ENCODE measurements around the gene ZCCHC7.

The ZCCHC7 gene

DNA sequence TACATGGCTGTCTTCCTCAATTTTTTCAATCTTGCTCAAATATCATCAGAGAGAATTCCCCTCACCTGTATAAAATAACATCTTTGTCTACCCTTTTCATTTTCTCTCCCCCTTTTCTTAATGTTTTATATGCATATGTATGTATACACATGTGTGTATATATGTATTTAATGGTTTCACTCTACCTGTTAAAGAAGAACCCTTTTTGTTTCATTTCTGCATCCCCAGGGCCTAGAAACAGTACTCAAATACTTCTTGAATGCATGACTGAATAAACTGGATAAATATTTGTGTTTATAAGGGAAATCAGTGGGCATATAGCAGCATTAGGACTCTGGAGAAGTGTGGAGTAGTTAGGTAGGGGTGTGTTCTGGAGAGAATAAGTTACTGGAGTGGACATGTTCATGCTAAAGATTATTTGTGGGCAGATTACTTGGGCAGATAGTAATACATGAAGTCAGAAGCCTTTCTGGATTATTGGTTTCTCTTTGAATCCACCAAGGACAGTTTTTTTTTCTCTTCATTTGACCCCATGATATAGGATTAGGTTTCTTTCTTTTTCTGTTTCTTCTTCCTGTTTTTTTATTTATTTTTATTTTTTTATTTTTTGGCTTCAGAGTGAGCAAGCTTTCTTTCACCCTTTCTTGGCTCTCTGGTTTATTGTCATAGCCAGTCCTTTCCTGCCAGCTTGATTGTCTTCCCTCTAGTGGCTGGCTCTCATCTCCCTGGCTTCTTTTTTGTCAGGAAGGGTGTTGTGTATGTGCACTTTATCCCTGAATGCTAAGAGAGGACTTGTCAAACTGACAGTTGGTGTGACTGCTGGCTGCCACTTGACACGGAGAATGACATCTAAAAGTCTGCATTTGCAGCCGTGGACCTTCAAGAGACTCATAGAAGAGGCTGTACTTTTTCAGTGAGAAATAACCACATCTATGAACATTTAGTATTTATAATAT lies 89.3 kb downstream of the ZCCHC7 start:
- no peak for DNase-seq (ENCODE audit: low spot score)

DNA sequence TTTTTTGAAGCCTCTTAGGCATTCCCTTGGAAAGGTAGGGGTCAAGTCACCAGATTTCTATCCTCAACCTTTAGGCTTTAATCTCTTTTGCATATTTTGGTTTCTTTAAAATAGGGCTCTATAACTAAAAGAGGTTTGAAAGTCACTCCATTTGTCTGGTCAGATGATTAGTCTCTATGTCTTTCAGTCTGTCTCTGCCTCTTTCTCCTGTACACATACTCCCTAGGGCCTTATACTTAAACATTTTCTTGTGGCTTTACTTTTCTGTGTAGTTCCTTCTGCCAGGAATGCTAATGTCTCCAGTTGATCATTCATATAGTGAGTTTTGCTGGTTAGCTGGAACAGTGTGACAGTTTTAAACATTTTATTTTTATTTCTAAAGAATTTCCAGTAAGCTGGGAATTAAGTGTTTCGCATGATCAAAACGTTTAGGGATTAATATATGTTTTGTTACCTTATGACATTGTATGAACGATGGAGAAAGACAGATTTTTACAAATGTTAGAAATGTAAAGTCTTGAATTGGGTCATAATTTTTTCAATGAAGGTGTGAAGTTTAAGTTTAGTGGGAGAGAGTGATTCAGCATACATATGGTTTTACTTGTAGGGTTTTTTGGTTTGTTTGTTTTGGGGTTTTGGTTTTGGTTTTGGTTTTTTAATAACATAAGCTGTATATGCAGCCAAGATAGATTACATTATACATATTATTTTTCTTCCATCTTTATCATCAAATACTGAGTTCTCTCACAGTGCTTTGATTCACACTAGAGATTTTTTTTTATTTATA lies 90.6 kb downstream of the ZCCHC7 start:
- DNase-seq (ENCODE audit: low spot score), result no peak

- DNase-seq (ENCODE audit: low spot score), result no peak
Measured at GRCh38 chr9:37212435-37212834, 92.1 kb downstream of the ZCCHC7 start.

- no peak for DNase-seq (ENCODE audit: low spot score)
Measured at GRCh38 chr9:37215381-37215780, 95.0 kb downstream of the ZCCHC7 start.

DNA sequence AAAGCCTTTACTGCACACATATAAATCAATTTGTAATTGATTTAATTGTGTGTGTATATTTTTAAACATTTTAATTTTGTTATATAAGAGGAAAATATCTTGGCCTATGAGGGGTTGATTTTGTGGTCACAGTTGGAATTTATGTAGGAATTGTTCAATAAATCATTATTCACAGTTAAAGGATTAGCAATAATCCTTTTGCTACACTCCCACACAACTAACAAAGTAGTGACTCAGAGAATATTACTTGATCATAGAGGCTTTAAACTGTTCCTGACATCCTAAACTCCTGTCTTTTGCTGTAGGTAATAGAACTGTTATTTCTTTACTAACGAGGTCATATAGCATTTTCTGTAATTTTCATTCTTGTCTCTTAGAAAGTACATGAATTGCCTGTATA lies 95.5 kb downstream of the ZCCHC7 start:
- no peak for DNase-seq (ENCODE audit: low spot score)

GRCh38 chr9:37217161-37217560 lies 96.8 kb downstream of the ZCCHC7 start:
- DNase-seq (ENCODE audit: low spot score), result no peak

DNA sequence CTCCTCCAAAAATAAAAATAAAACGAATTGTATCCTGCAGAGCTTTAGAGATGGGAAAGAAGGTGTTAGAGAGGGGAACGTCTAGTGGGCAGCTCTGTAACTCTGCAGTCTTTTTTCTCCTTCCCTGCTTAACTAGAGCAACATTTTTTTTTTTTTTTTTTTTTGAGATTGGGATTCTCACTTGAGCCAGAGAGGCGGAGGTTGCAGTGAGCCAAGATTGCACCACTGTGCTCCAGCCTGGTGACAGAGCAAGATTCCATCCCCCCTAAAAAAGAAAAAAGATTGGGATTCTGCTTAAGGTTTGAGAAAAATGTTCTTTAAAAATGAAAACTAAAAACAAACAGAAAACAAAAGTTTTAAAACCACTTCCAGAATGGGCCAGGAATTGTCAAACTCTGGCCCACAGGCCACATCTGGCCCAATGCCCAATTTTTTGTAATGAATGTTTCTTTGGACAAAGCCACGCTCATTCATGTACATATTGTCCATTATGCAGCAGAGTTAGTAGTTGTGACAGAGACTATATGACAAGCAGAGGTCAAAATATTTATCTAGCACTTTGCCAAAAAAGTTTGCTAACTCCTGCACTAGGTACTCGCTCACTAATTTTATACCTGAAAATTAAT lies 98.5 kb downstream of the ZCCHC7 start:
- DNase-seq (ENCODE audit: low spot score), result no peak

- no peak for DNase-seq (ENCODE audit: low spot score)
Measured at GRCh38 chr9:37220971-37221370, 100.6 kb downstream of the ZCCHC7 start.

DNA sequence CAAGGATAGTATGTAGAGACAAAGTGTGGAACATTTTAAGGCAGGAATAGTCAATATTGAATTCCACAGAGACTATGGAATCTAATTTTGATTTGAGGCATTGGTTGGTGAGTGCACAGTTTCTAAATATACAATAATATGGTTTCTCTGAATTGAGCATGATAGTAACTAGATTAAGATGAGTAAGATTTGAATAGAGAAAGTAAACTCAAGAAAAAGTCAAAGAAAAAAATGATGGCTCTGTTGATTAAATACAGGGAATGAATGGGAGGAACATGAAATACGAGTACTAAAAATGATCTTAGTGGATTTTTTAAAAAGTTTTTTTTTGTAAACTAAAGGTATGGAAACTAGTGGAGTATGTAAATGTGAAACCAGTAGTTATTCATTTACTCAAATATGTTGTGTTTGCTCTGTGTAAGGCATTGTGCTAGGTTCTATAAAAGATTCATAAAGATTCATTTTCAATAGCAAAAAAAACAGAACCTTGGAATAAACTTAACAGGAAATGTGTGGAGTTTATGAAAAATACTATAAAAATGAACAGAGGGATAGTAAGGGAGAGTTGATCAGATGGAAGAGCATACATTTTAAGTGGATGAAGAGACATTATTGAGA lies 101.2 kb downstream of the ZCCHC7 start:
- no peak for DNase-seq (ENCODE audit: low spot score)

DNA sequence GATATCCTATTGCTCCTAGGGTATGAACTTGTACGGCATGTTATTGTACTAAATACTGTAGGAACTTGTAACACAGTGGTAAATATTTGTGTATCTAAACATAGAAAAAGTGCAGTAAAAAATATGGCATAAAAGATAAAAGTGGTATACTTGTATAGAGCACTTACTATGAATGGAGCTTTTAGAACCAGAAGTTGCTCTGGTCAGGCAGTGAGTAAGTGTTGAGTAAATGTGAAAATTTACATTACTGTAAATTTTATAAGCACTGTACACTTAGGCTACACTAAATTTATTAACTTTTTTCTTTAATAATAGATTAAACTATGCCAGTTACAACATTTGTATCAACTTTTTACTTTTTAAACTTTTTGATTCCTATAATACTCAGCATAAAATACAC lies 109.1 kb downstream of the ZCCHC7 start:
- no peak for DNase-seq (ENCODE audit: low spot score)

- no peak for DNase-seq (ENCODE audit: low spot score)
Measured at GRCh38 chr9:37229882-37230482, 109.6 kb downstream of the ZCCHC7 start.

DNA sequence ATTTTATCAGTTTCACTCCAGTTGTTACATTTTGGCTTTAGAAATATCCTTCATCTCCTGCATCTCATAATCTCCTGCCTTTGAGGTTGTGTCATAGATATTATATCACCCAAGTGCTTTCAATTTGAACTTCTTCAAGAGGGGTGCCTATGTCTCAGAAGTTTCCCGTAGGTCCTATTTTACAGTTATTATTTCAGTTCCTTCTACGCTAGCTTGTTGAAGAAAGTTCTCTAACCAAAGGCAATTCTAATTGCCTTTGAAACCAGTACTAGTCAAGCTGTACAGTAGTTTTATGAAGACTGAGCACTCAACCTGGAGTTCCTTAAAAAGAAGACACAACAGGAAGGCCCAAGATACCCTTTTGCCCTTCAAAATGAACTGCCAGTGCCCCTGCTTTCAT lies 116.4 kb downstream of the ZCCHC7 start:
- no peak for DNase-seq (ENCODE audit: low spot score)

GRCh38 chr9:37238122-37238521 lies 117.7 kb downstream of the ZCCHC7 start:
- DNase-seq (ENCODE audit: low spot score), result no peak

- DNase-seq (ENCODE audit: low spot score), result no peak
Measured at GRCh38 chr9:37239224-37239859, 119.0 kb downstream of the ZCCHC7 start.

GRCh38 chr9:37239921-37240320 lies 119.5 kb downstream of the ZCCHC7 start:
- DNase-seq (ENCODE audit: low spot score), result no peak

- DNase-seq (ENCODE audit: low spot score), result no peak
Measured at GRCh38 chr9:37241340-37241739, 121.0 kb downstream of the ZCCHC7 start.

DNA sequence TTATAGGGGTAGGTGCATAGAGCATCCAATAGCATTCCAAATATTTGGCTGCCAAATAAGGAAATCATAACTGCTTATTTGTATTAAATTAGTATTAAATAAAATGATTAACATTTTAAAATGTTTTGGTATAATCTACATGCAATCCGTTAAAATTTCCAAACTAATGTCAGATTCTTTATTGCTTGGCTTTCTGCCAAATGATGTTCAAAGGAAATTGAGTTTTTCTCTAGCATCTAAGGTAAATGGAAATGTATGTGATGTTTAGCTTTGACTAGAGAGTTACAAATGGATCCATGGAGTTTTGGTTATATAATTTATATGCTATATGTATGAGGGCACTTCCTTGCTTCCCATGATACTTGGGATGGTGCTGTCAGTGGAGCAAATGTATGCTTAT lies 121.7 kb downstream of the ZCCHC7 start:
- DNase-seq (ENCODE audit: low spot score), result no peak

- DNase-seq (ENCODE audit: low spot score), result no peak
Measured at GRCh38 chr9:37243588-37244345, 123.4 kb downstream of the ZCCHC7 start.

- DNase-seq (ENCODE audit: low spot score), result no peak
Measured at GRCh38 chr9:37246826-37247225, 126.5 kb downstream of the ZCCHC7 start.

DNA sequence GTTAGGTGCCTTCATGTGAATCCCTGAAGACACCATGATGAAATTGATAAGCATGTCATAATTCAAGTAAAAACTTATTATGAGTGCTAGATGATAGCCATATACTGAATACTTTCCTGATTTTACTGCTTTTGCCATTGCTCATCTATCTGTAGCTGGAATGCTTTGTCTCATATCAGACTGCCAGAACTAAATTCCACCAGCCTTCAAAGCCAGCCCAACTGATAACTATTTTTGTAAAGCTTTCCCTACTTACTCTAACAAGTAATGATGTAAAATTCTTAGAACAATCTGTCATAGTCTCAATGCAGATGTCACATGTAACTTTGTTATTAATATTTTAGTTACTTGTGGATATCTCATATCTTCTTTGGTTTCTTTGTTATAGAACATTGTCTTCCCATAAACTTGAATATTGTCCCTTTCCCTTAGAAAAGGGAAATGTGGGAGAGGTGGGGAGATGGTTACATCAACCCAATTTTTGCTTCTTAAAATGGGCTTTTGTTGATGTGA lies 128.3 kb downstream of the ZCCHC7 start:
- no peak for DNase-seq (ENCODE audit: low spot score)
